Ishikawa (cell line): ENCODE results near the gene GMDS.
A peak's percentile ranks its signal among the peaks of the same experiment; 100 is the strongest.

Experiments used
- CEBPB ChIP-seq: IDR thresholded peaks from 2 replicates; pipeline ENCODE4 v1.6.1; 2012
- CREB1 ChIP-seq: IDR thresholded peaks from 2 replicates; pipeline ENCODE4 v1.6.1; 2012; ENCODE audit warnings: low read depth
- EGR1 ChIP-seq: IDR thresholded peaks from 2 replicates; pipeline ENCODE4 v1.6.1; 2012
- EP300 ChIP-seq: IDR thresholded peaks from 2 replicates; pipeline ENCODE4 v1.6.1; 2012; ENCODE audit warnings: borderline replicate concordance
- FOXM1 ChIP-seq: IDR thresholded peaks from 2 replicates; pipeline ENCODE4 v1.6.1; 2012; ENCODE audit warnings: low read depth, borderline replicate concordance
- MAX ChIP-seq: IDR thresholded peaks from 2 replicates; pipeline ENCODE4 v1.6.1; 2012
- NFIC ChIP-seq: IDR thresholded peaks from 2 replicates; pipeline ENCODE4 v1.6.1; 2012
- RAD21 ChIP-seq: IDR thresholded peaks from 2 replicates; pipeline ENCODE4 v1.6.1; 2012; ENCODE audit warnings: low read depth
- TAF1 ChIP-seq: IDR thresholded peaks from 2 replicates; pipeline ENCODE4 v1.6.1; 2012; ENCODE audit warnings: low read depth, mild to moderate bottlenecking
- TCF12 ChIP-seq: IDR thresholded peaks from 2 replicates; pipeline ENCODE4 v1.6.1; 2012; ENCODE audit warnings: low read depth
- TEAD4 ChIP-seq: IDR thresholded peaks from 2 replicates; pipeline ENCODE4 v1.6.1; 2012
- YY1 ChIP-seq: IDR thresholded peaks from 2 replicates; pipeline ENCODE4 v1.6.1; 2012; ENCODE audit warnings: low read depth
- ZBTB7A ChIP-seq: IDR thresholded peaks from 2 replicates; pipeline ENCODE4 v1.6.1; 2012; ENCODE audit warnings: low read depth
- TF ChIP-seq, protein P1 (sequence below): IDR thresholded peaks from 2 replicates; pipeline ENCODE4 v1.6.1; 2012; ENCODE audit warnings: low read depth, mild to moderate bottlenecking
- TF ChIP-seq, protein P2 (sequence below): IDR thresholded peaks from 2 replicates; pipeline ENCODE4 v1.6.1; 2012

The GMDS gene

DNA sequence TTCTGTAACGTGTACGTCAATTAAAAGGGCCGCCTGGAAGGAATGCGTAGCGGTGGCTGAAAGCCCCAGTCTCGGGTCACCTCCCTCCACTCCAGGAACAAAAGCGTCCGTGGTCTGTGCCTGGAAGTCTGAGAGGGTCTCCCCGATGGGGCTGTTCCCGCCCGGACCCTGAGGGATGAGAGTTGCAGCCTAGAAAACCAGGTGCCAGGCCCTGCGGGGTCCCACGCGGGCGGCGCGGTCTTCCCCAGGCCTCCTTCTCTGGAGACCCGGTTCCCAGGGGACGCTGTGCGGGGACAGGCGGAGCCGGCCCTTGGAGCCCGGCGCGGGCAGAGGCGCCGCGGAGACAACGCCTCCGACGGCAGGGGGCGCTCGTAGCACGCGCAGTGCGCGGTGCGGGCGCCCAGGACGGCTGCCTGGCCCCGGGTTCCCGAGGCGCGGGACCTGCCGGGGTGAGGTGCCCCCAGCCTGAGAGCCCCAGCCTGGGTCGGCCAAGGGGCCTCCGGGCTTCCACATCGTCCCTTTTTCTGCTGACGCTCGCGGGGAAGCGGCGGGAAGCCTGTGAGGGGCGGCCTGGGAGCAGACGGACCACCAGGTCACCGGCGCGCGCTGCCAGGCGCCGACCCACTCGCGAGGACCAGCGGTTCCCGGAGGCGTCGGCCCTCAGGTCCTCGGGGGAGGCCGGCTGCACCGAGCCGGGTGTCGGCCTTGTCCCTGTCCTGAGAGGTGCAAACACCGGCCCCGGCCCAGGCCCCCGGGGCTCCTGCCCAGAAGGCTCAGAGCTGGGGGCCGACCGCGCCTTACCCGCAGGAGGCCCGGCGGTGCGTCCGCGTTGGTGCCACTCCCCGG is 641.0 kb downstream of the GMDS start:
- TF ChIP-seq, protein P1, sequence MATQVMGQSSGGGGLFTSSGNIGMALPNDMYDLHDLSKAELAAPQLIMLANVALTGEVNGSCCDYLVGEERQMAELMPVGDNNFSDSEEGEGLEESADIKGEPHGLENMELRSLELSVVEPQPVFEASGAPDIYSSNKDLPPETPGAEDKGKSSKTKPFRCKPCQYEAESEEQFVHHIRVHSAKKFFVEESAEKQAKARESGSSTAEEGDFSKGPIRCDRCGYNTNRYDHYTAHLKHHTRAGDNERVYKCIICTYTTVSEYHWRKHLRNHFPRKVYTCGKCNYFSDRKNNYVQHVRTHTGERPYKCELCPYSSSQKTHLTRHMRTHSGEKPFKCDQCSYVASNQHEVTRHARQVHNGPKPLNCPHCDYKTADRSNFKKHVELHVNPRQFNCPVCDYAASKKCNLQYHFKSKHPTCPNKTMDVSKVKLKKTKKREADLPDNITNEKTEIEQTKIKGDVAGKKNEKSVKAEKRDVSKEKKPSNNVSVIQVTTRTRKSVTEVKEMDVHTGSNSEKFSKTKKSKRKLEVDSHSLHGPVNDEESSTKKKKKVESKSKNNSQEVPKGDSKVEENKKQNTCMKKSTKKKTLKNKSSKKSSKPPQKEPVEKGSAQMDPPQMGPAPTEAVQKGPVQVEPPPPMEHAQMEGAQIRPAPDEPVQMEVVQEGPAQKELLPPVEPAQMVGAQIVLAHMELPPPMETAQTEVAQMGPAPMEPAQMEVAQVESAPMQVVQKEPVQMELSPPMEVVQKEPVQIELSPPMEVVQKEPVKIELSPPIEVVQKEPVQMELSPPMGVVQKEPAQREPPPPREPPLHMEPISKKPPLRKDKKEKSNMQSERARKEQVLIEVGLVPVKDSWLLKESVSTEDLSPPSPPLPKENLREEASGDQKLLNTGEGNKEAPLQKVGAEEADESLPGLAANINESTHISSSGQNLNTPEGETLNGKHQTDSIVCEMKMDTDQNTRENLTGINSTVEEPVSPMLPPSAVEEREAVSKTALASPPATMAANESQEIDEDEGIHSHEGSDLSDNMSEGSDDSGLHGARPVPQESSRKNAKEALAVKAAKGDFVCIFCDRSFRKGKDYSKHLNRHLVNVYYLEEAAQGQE, result no peak
- peak; percentile 49; the same call in 1 of the 2 replicates for TF ChIP-seq ZBTB7A
- TF ChIP-seq RAD21, result peak; percentile 87
- TF ChIP-seq EP300, result no peak

- TF ChIP-seq TCF12, result no peak
- no peak for TF ChIP-seq YY1
- no peak for TF ChIP-seq CREB1
- TF ChIP-seq CEBPB, result no peak
- TF ChIP-seq, protein P2, sequence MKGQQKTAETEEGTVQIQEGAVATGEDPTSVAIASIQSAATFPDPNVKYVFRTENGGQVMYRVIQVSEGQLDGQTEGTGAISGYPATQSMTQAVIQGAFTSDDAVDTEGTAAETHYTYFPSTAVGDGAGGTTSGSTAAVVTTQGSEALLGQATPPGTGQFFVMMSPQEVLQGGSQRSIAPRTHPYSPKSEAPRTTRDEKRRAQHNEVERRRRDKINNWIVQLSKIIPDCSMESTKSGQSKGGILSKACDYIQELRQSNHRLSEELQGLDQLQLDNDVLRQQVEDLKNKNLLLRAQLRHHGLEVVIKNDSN, result no peak
- TF ChIP-seq, protein P1, result no peak
- no peak for TF ChIP-seq NFIC
- TF ChIP-seq EP300, result no peak
- TF ChIP-seq FOXM1, result no peak
- no peak for TF ChIP-seq ZBTB7A
- no peak for TF ChIP-seq EGR1
- TF ChIP-seq TAF1, result no peak
- TF ChIP-seq RAD21, result no peak
- no peak for TF ChIP-seq TEAD4
- TF ChIP-seq MAX, result no peak
Observed at GRCh38 chr6:1603708-1604107, 641.7 kb downstream of the GMDS start.

DNA sequence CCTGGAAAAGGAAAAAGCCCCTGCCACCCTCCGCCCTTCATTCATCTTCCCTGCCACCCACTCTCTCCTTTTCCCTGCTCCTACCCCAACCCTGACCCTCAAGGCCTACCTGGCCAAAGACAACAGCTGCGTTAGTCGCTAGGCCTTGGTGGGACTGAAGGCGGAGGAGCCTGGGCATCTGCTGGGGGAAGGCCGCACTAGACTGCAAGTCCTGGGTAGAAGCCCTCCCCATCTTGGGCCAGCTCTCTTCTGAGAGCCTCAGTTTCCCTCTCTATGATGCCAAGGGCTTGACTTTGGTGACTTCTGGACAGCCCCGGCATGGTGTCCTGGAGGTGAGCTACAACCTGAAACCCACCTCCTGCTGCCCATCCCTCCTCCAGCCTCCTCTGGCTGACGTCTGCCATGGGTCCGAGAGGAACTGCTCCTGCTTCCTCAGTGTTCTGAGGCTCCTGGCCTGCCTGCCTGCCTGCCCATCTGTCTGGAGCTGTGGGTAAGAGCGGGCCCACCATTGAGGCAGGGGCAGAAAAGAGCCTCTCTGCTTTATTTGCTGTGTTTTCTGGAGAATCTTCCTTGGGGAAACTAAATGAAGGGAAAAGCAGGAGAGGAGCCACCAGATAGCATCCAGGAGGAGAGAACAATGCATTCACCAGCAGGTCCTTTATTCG is 643.2 kb downstream of the GMDS start:
- TF ChIP-seq FOXM1 (no peak), MAX (no peak), YY1 (no peak)

- no peak for TF ChIP-seq EP300
- no peak for TF ChIP-seq ZBTB7A
- TF ChIP-seq CEBPB, result no peak
- no peak for TF ChIP-seq MAX
- TF ChIP-seq FOXM1, result no peak
- TF ChIP-seq TCF12, result no peak
- no peak for TF ChIP-seq NFIC
- no peak for TF ChIP-seq TAF1
- TF ChIP-seq, protein P2, result no peak
- TF ChIP-seq, protein P1, result no peak
- no peak for TF ChIP-seq RAD21
- no peak for TF ChIP-seq YY1
- TF ChIP-seq CREB1, result no peak
- no peak for TF ChIP-seq TEAD4
- no peak for TF ChIP-seq EGR1
Observed at GRCh38 chr6:1601158-1602048, 644.0 kb downstream of the GMDS start.
